MM.1S (cell line): Measurements from ENCODE around the gene RAB6B.

ENCODE experiments used
- CTCF ChIP-seq: fragments of 300-600 bp; sonication (generic); IDR thresholded peaks from 2 replicates; pipeline ENCODE4 v1.5.1; 2016; ENCODE audit warnings: antibody characterized with exemption, low read length, mixed read lengths
- EZH2 ChIP-seq: fragments of 300-600 bp; sonication (generic); optimal IDR thresholded peaks from 2 replicates; pipeline ENCODE3; 2017; ENCODE audit warnings: low read depth, mild to moderate bottlenecking, antibody characterized with exemption, low read length, mixed read lengths
- EZH2phosphoT487 ChIP-seq: fragments of 300-600 bp; sonication (generic); IDR thresholded peaks from 2 replicates; pipeline ENCODE4 v1.6.1; 2018; ENCODE audit warnings: antibody characterized with exemption, low read length

GRCh38 chr3:133850034-133850433 is 45.6 kb downstream of the RAB6B start:
- TF ChIP-seq CTCF (no peak), EZH2phosphoT487 (no peak), EZH2 (no peak)
